HepG2 (cell line): Measurements from ENCODE around the gene UBL5.

Experiments
- POLR2AphosphoS5 ChIP-seq: IDR thresholded peaks from 2 replicates; pipeline ENCODE4 v1.6.1; 2012; ENCODE audit warnings: low read depth, low read length
- ZNF276 ChIP-seq: sonication (generic); formaldehyde crosslinking; IDR thresholded peaks from 2 replicates; pipeline ENCODE4 v1.4.0; 2020; ENCODE audit warnings: mild to moderate bottlenecking, low read depth, missing genetic modification reagents
- ZNF382 ChIP-seq: sonication (generic); formaldehyde crosslinking; IDR thresholded peaks from 2 replicates; pipeline ENCODE4 v1.5.0; 2020; ENCODE audit warnings: missing genetic modification reagents, mild to moderate bottlenecking, borderline replicate concordance
- TF ChIP-seq, protein P1 (sequence below): sonication (generic); formaldehyde crosslinking; IDR thresholded peaks from 2 replicates; pipeline ENCODE4 v1.5.0; 2020; ENCODE audit warnings: mild to moderate bottlenecking, missing genetic modification reagents, moderate library complexity

DNA sequence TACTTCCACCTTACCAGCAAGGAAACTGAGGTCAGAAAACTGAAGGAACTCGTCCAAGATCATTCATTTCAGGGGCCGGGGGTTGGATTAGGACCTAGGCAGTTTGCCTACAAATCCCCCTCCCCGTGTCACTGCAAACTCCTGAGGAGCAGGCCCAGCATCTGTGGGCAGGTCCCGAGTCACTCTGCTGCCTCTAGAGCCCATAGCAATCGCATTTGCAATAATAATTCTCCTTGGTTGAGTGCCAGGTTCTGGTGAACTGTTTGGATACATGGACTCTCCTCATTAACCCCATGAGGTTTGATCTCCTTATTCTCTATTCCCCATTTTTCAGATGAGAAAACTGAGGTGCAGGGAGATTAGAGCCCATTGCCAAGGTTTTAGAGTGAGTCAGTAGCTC, 8.3 kb downstream of the UBL5 start:
- TF ChIP-seq POLR2AphosphoS5 (no peak), ZNF276 (CRISPR knock-in tag) (no peak), ZNF382 (CRISPR knock-in tag) (no peak)
- TF ChIP-seq, protein P1, sequence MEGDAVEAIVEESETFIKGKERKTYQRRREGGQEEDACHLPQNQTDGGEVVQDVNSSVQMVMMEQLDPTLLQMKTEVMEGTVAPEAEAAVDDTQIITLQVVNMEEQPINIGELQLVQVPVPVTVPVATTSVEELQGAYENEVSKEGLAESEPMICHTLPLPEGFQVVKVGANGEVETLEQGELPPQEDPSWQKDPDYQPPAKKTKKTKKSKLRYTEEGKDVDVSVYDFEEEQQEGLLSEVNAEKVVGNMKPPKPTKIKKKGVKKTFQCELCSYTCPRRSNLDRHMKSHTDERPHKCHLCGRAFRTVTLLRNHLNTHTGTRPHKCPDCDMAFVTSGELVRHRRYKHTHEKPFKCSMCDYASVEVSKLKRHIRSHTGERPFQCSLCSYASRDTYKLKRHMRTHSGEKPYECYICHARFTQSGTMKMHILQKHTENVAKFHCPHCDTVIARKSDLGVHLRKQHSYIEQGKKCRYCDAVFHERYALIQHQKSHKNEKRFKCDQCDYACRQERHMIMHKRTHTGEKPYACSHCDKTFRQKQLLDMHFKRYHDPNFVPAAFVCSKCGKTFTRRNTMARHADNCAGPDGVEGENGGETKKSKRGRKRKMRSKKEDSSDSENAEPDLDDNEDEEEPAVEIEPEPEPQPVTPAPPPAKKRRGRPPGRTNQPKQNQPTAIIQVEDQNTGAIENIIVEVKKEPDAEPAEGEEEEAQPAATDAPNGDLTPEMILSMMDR (CRISPR knock-in tag), result no peak
